ENCODE measurements around the gene CCBE1. TPM values are rescaled to one million over a fixed set of nuclear protein-coding genes. Genes with fewer than 3 reads are reported as not detected.

The CCBE1 gene
- total RNA-seq, 2 donors from 2014 or later = 0.27 to 3.1 TPM

DNA sequence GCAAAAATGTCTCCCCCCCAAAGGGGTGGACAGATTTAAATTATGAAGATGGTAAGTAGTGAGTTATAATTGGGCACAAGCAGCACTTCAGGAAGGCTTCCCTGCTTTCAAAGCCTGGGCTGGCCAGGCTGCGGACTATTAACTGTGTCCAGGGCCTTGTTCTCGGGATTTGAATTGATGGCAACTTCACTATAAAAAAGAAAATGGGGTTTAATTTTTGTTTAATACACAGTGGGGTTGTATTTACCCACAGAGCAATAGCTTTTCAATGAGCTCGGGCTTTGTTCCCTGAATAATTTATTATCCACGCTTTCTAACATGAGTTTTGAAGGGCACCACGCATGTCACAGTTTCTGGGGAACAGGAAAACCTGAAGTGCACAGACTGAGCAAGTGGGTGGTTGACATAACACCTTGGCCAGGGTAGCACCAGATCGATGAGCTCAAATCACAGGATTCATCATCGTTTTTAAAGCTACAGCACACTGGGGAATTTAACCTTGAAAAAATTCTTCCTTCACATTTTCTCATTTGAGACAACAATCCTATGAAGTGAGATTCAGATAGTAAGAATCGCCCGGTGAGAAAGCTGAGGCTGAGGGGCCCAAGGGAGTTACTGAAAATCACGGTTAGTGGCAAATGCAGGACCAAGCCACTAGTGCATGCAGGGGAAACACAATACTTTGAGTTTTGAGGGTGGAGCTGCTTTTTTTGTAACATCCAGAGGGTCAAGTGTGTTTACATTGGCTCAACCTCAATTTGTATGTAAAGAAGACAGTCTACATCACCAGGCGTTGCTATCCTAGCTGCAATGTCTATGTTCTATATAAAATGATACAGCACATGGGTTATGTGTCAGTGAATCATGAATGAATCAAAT lies 309.3 kb downstream of the CCBE1 start:
- Histone ChIP-seq H3K27ac (no peak overlapping the region), H3K4me1 (no peaks in the 10 kb centered on the region), H3K27me3 (no peaks in the 10 kb centered on the region), H3K9ac (ENCODE audit: low read depth in 2 of 2, low read length in 2 of 2) (no peak overlapping the region), H3K9me3 (no peaks in the 10 kb centered on the region), H3K4me3 (no peak overlapping the region), H3K36me3 (no peaks in the 10 kb centered on the region)
- TF ChIP-seq, protein P1, sequence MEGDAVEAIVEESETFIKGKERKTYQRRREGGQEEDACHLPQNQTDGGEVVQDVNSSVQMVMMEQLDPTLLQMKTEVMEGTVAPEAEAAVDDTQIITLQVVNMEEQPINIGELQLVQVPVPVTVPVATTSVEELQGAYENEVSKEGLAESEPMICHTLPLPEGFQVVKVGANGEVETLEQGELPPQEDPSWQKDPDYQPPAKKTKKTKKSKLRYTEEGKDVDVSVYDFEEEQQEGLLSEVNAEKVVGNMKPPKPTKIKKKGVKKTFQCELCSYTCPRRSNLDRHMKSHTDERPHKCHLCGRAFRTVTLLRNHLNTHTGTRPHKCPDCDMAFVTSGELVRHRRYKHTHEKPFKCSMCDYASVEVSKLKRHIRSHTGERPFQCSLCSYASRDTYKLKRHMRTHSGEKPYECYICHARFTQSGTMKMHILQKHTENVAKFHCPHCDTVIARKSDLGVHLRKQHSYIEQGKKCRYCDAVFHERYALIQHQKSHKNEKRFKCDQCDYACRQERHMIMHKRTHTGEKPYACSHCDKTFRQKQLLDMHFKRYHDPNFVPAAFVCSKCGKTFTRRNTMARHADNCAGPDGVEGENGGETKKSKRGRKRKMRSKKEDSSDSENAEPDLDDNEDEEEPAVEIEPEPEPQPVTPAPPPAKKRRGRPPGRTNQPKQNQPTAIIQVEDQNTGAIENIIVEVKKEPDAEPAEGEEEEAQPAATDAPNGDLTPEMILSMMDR (IDR thresholded peaks at IDR 0.05) = no peak
- no peak for DNase-seq
- intact Hi-C loops (cut with DNase I) = no loop called here

DNA sequence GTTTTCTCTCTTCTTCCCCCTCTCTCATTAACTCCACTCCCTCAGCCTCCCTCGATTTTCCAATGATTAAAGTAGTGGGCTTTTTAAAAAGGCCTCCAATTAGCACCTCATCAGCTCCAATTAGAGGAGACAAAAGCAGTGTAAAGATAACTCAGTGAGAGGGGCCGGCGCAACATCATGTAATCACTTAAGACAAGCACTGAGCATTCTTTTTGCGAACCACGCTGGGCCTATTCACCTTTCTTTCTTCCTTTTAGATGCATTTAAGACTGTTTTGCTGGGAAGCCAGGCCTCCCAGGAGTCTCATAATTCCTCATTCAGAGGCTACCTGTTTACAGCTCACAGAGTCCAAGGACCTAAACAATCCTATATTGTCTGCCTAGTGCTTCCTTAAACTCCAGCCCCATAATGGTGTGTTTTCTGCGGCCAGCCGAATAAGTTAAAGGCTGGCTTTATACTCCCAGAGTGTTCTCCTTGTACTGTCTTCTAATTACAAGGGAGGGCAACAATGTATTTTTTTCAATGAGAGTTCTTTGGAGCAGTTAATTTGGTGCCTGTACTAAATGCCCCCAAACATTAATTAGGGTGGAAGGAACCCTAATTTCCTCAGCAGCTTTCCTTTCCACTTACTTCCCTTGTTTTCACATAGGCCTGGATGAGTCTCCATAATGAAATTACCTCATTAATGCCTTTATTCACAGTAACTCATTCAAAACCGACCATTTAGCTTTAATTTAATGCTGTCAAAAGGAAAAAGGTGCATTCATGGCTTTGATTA lies 310.1 kb downstream of the CCBE1 start:
- Histone ChIP-seq H3K4me3 (no peak overlapping the region), H3K9me3 (no peaks in the 10 kb centered on the region), H3K4me1 (no peaks in the 10 kb centered on the region), H3K36me3 (no peaks in the 10 kb centered on the region), H3K9ac (ENCODE audit: low read depth in 2 of 2, low read length in 2 of 2) (no peak overlapping the region), H3K27ac (no peak overlapping the region), H3K27me3 (no peaks in the 10 kb centered on the region)
- no peak for DNase-seq
- intact Hi-C loops (cut with DNase I) = no loop called here
- TF ChIP-seq, protein P1 (IDR thresholded peaks at IDR 0.05) = no peak

DNA sequence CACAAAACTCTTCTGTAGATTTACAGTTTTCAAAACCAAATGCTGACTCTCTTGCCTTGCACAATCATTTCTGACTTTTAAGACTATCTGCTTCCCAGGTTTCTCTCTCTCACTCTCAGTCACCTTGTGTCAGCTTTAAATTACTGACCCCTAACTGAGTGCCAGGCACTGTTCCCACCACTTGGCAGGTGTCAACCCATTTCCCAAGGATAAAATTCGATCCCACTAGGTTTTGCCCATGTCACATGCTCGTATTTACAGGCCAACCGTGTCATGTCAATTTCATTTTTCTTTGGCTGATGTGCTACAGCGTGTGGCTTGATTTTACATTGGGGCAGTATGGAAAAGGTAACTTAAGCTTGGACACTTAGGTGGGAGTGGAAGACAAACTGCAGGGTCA lies 312.0 kb downstream of the CCBE1 start:
- intact Hi-C loops (cut with DNase I) = no loop called here
- TF ChIP-seq, protein P1 (IDR thresholded peaks at IDR 0.05) = no peak
- Histone ChIP-seq H3K27ac (no peak overlapping the region), H3K27me3 (no peaks in the 10 kb centered on the region), H3K9me3 (no peaks in the 10 kb centered on the region), H3K36me3 (no peaks in the 10 kb centered on the region), H3K4me1 (no peaks in the 10 kb centered on the region), H3K9ac (ENCODE audit: low read depth in 2 of 2, low read length in 2 of 2) (no peak overlapping the region), H3K4me3 (no peak overlapping the region)
- no peak for DNase-seq

DNA sequence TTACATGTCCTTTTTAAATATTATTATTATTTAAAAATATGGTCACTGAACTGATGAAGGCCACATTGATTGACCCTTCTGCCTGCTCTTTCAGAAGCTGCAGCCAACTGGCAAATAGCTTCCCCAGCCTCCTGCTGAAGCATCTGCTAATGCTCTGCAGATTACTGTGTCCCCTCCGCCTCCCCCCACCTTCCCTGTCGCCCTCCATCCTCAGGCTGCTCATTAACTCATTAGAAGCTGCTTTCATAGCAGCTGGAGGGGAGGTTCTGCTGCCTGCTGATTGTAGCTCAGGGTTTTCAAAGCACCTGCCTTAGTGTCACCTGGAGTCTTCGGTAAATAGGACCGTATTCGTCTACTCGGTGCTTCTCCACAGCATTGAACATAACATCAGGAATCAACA lies 313.4 kb downstream of the CCBE1 start:
- Histone ChIP-seq H3K27me3 (no peaks in the 10 kb centered on the region), H3K4me3 (no peak overlapping the region), H3K4me1 (no peaks in the 10 kb centered on the region), H3K9me3 (no peaks in the 10 kb centered on the region), H3K9ac (ENCODE audit: low read depth in 2 of 2, low read length in 2 of 2) (no peak overlapping the region), H3K27ac (no peak overlapping the region), H3K36me3 (no peaks in the 10 kb centered on the region)
- TF ChIP-seq, protein P1 (IDR thresholded peaks at IDR 0.05) = no peak
- intact Hi-C loops (cut with DNase I) = no loop called here
- no peak for DNase-seq

DNA sequence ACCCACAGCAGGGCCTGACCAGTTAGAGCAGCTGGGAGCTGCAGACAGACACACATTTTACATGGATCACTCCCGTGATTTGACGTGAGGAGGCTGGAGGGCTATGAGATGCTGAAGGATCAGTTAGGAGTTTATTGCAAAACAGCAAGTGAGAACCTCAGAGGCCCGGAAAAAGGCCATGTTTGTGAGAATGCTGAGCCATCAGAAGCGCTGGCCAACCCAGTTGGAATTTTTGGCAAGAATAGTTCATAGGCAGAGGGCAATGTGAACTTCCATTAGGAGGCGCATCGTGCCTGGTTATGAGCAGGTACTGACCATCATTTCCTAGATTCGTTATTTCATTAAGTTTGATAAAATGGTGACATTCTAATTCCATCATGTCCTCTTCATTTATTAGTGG lies 314.8 kb downstream of the CCBE1 start:
- H3K36me3 ChIP-seq = no peaks in the 10 kb centered on the region
- H3K27ac ChIP-seq = no peak overlapping the region
- no peaks in the 10 kb centered on the region for H3K9me3 ChIP-seq
- H3K27me3 ChIP-seq = no peaks in the 10 kb centered on the region
- DNase-seq = no peak
- H3K4me3 ChIP-seq = no peak overlapping the region
- no peak overlapping the region for H3K9ac ChIP-seq (ENCODE audit: low read depth in 2 of 2, low read length in 2 of 2)
- TF ChIP-seq, protein P1 (IDR thresholded peaks at IDR 0.05) = no peak
- H3K4me1 ChIP-seq = no peaks in the 10 kb centered on the region
- intact Hi-C loops (cut with DNase I) = no loop called here
